Lower leg skin (tissue), 4 donors: ENCODE data around the gene TBC1D19. TPM values are rescaled to one million over a fixed set of nuclear protein-coding genes. Genes with fewer than 3 reads are reported as not detected.
A peak's percentile ranks its signal among the peaks of the same experiment; 100 is the strongest.
"Not testable (repeated sequence)": the region's sequence is repeated elsewhere in the genome, so short reads cannot be mapped to it uniquely, and the experiment has no call there.

Experiments
- DNase-seq, 2 donors: peaks; one replicate each; pipeline ENCODE4 v3.0.0-alpha.2; 2019; ENCODE audit warnings: low spot score in 2 of 2
- H3K4me3 ChIP-seq: fragments of 200-600 bp; sonication (generic); 2 replicates; pipeline ENCODE4 v1.5.1; 2017; ENCODE audit warnings: mild to moderate bottlenecking, low read depth; ENCODE audit not compliant: poor library complexity, severe bottlenecking
- CTCF ChIP-seq, 3 donors: fragments of 450-650 bp; IDR thresholded peaks; one replicate each; pipeline ENCODE4 v1.5.1; 2016; ENCODE audit warnings: antibody characterized with exemption in 3 of 3, mild to moderate bottlenecking in 3 of 3, moderate library complexity in 2 of 3
- POLR2A ChIP-seq, 2 donors: fragments of 450-650 bp; IDR thresholded peaks; one replicate each; pipeline ENCODE4 v1.6.1; 2016 to 2017; ENCODE audit warnings: antibody characterized with exemption in 2 of 2, mild to moderate bottlenecking in 1 of 2, moderate library complexity in 1 of 2
- WGBS, 2 donors: methylation state at CpG; one replicate each; pipeline ENCODE4 v1.1.5; 2018; 5-methylcytosine and 5-hydroxymethylcytosine counted together
- intact Hi-C: fragments of 100-400 bp; cut with DNase I; formaldehyde crosslinking; loops from one replicate; pipeline ENCODE4 v1.15.0; 2023; ENCODE audit warnings: low total_unique reads
- total RNA-seq, 4 donors: library from RNA; depleted of rRNA; stranded (reverse); fragments of >200 nt; gene quantifications; one replicate each; pipeline ENCODE4 v1.1.0, GENCODE V29; 2016

The TBC1D19 gene
- 10 to 100 TPM in 2 of 4 donors, 1 to 10 TPM in 2; 7.5 to 15.7 (median 9.0) TPM for total RNA-seq

- WGBS, 2 donors, result 1 to 3% methylated on average over 22 to 39 of the region's 39 CpGs
- DNase-seq, result peak; percentile 83 to 97
- peak within 1 kb of the TSS; percentile 69 for H3K4me3 ChIP-seq
- intact Hi-C loops, result no loop called here
- TF ChIP-seq CTCF (IDR thresholded peaks at IDR 0.05), result no peak
Measured at GRCh38 chr4:26583865-26584652, at the start of gene TBC1D19. Gene TBC1D19 (plus strand): TSS chr4:26584084. CDS start chr4:26584194, 110 bp downstream.

GRCh38 chr4:26542991-26543390 lies 40.9 kb upstream of the TBC1D19 start:
- intact Hi-C loops, result no loop called here
- no peak overlapping the region for H3K4me3 ChIP-seq
- WGBS, 2 donors, result 27 to 43% methylated on average over 3 of the region's 3 CpGs
- no peak for DNase-seq
- TF ChIP-seq CTCF (IDR thresholded peaks at IDR 0.05) (no peak), POLR2A (IDR thresholded peaks at IDR 0.05) (no peak)

GRCh38 chr4:26544421-26544820 lies 39.5 kb upstream of the TBC1D19 start:
- 98 to 100% methylated on average over 2 of the region's 2 CpGs for WGBS, 2 donors
- no peak for DNase-seq
- H3K4me3 ChIP-seq, result no peak overlapping the region
- no peak for TF ChIP-seq POLR2A (IDR thresholded peaks at IDR 0.05)
- no peak for TF ChIP-seq CTCF (IDR thresholded peaks at IDR 0.05)
- intact Hi-C loops, result no loop called here

DNA sequence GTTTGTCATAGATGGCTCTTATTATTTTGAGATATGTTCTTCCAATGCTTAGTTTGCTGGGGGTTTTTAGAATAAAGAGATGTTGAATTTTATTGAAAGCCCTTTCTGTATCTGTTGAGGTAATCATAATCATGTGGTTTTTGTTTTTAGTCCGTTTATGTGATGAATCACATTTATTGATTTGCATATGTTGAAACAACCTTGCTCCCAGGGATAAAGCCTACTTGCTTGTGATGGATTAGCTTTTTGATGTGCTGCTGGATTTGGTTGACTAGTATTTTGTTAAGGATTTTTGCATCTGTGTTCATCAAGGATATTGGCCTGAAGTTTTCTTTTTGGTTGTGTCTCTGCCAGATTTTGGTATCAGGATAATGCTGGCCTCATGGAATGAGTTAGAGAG lies 35.5 kb upstream of the TBC1D19 start:
- H3K4me3 ChIP-seq, DNase-seq, intact Hi-C loops: not testable (repeated sequence)
- 29 to 51% methylated on average over 1 of the region's 1 CpG for WGBS, 2 donors

DNA sequence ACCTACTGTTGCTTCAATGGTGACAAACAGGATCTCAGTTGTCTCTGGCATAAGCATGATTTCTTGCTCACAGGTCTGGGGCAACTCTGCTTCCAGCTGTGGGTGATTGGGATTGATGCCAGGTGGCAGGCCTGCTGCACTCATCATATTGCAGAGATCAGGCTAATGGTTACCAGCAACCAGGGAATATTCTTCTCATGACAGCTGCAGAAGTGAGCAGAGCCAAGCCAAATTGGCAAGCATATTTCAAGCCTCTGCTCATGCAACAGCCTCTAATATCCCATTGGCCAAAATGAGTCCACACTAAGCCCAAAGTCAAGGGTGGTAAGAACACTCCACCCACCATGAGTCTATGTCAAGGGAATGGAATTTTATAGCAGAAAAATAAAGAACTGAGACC lies 26.7 kb upstream of the TBC1D19 start:
- no peak for DNase-seq
- H3K4me3 ChIP-seq, result no peak overlapping the region
- intact Hi-C loops, result no loop called here
- TF ChIP-seq CTCF (IDR thresholded peaks at IDR 0.05) (no peak), POLR2A (IDR thresholded peaks at IDR 0.05) (no peak)

DNA sequence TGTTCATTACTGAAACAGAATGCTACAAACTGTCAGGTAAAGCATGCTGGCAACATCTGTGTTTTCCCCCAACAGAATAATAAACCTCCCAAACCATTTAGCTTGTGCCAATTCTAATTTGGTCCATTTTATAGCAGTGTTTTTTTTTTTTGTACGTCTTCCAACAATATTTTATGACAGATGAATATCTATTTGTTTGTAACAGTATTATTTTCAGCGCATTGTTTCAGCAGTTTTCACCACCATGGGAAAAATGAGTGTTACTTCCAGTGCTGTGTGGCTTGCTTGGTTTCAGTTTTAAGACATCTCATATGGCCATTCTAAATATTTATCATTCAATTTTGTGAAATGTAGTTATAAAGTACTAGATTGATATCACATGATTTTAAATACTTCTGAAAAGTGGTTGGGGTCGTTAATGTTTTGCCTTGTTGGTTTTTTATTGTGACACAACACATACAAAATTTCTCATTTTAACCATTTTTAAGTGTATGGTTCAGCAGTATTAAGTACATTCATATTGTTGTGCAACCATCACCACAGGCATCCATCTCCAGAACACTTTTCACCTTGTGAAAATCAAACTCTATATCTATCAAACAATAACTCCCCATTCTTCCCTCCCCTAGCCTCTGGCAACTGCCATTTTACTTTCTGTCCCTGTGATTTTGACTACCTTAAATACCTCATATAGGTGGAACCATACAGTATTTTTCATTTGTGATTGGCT lies 25.6 kb upstream of the TBC1D19 start:
- no peak overlapping the region for H3K4me3 ChIP-seq
- no peak for DNase-seq
- intact Hi-C loops, result no loop called here
- TF ChIP-seq POLR2A (IDR thresholded peaks at IDR 0.05) (no peak), CTCF (IDR thresholded peaks at IDR 0.05) (no peak)
- 44 to 59% methylated on average over 3 of the region's 3 CpGs for WGBS, 2 donors
